ENCODE data around the gene NLRP13.

- TF ChIP-seq TEAD4 (IDR thresholded peaks at IDR 0.05) (no peak), REST (IDR thresholded peaks at IDR 0.05; ENCODE audit: low read depth) (no peak), EGR1 (IDR thresholded peaks at IDR 0.05) (no peak), CEBPB (IDR thresholded peaks at IDR 0.05) (no peak), MAX (IDR thresholded peaks at IDR 0.05) (no peak), RAD21 (IDR thresholded peaks at IDR 0.05; ENCODE audit: low read depth) (no peak), EP300 (IDR thresholded peaks at IDR 0.05; ENCODE audit: borderline replicate concordance) (no peak), YY1 (IDR thresholded peaks at IDR 0.05; ENCODE audit: low read depth) (no peak), CREB1 (IDR thresholded peaks at IDR 0.05; ENCODE audit: low read depth) (no peak), TAF1 (IDR thresholded peaks at IDR 0.05; ENCODE audit: low read depth) (no peak), ZBTB7A (IDR thresholded peaks at IDR 0.05; ENCODE audit: low read depth) (no peak)
These were observed 41.8 kb upstream of the NLRP13 start for GRCh38 chr19:55973982-55974381.
